NT2/D1 (cell line): ENCODE results near the gene POLRMT.

Experiments
- SUZ12 ChIP-seq: IDR thresholded peaks from 2 replicates; pipeline ENCODE4 v1.6.1; 2011; ENCODE audit not compliant: insufficient read length, insufficient read depth; ENCODE audit errors: extremely low read depth
- YY1 ChIP-seq: IDR thresholded peaks from 2 replicates; pipeline ENCODE4 v1.6.1; 2011; ENCODE audit not compliant: insufficient read length, insufficient read depth

DNA sequence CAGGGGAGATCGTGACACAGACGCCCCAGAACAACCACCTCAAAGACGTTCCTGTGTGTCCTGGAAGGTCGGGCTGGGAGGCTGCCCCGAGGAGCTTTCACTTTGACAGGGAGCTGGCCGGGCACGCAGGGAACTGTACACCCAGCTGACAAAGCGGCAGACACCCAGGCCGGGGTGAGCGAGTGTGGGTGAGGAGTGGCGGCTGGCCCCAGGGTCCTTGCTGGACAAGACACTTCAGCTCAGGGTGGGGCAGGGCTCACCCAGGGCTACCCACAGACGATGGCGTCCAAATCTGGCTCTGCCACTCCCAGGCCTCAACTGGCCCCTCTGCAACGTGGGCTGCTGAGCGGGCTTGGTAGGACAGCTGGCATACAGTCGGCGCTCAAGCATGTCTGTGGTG lies 8.4 kb upstream of the POLRMT start:
- no peak for TF ChIP-seq YY1
- TF ChIP-seq SUZ12, result no peak
